K562 treated with DMSO at 1 percent for 48 hours (cell line): Measurements from ENCODE around the gene NFKBIL1. TPM values are rescaled to one million over a fixed set of nuclear protein-coding genes. Genes with fewer than 3 reads are reported as not detected.

Source experiments
- total RNA-seq: library from RNA; unstranded; fragments of 300-600 nt; gene quantifications from 2 replicates; pipeline ENCODE4 v1.2.3, GENCODE V29; 2022; ENCODE audit warnings: low replicate concordance; ENCODE audit errors: extremely low read depth

Gene NFKBIL1
- total RNA-seq, result not detected in 2 replicates

GRCh38 chr6:31546958-31547726 lies at the start of gene NFKBIL1:
NFKBIL1 (plus strand) TSS chr6:31547608; CDS start chr6:31547695, 87 bp downstream.

GRCh38 chr6:31528821-31529328 lies 18.5 kb upstream of the NFKBIL1 start, which contains the start of gene MCCD1:
MCCD1 (plus strand) TSS chr6:31528962; CDS start chr6:31529015, 53 bp downstream.

GRCh38 chr6:31541658-31542521 lies 5.5 kb upstream of the NFKBIL1 start, which contains the start of gene DDX39B:
DDX39B (minus strand) TSS chr6:31542003; CDS start chr6:31540532, 1,471 bp downstream.

GRCh38 chr6:31546339-31546957 lies 960 bp upstream of the NFKBIL1 start, which contains the start of gene ATP6V1G2:
ATP6V1G2 (minus strand) TSS chr6:31546608; CDS start chr6:31546559, 49 bp downstream.

GRCh38 chr6:31572041-31572911 lies 24.9 kb downstream of the NFKBIL1 start, which contains the start of gene LTA:
LTA (plus strand) TSS chr6:31572289; CDS start chr6:31572743, 454 bp downstream.

GRCh38 chr6:31575335-31575901 lies 28.0 kb downstream of the NFKBIL1 start, which contains the start of gene TNF:
TNF (plus strand) TSS chr6:31575565; CDS start chr6:31575742, 177 bp downstream.

GRCh38 chr6:31582230-31582643 lies 34.8 kb downstream of the NFKBIL1 start, which contains the start of gene LTB:
LTB (minus strand) TSS chr6:31582424; CDS start chr6:31582417, 7 bp downstream.

GRCh38 chr6:31586008-31586407 lies 38.6 kb downstream of the NFKBIL1 start, which contains the start of gene LST1:
LST1 (plus strand) TSS chr6:31586277; CDS start chr6:31587300, 1,023 bp downstream.

Other genes starting within 250 kb of the NFKBIL1 start
- gene HLA-B, start 190.4 kb upstream of the NFKBIL1 start, total RNA-seq, result not detected in 2 replicates
- gene MICA, start 144.0 kb upstream of the NFKBIL1 start, total RNA-seq, result not detected in 2 replicates
- gene MICB, start 49.5 kb upstream of the NFKBIL1 start, total RNA-seq, result not detected in 2 replicates
- not detected in 2 replicates for gene MCCD1, start 18.6 kb upstream of the NFKBIL1 start, total RNA-seq
- gene DDX39B, start 5.6 kb upstream of the NFKBIL1 start, total RNA-seq, result not detected in 2 replicates
- gene ATP6V1G2, start 1.0 kb upstream of the NFKBIL1 start, total RNA-seq, result not detected in 2 replicates
- not detected in 2 replicates for gene LTA, start 24.7 kb downstream of the NFKBIL1 start, total RNA-seq
- gene TNF, start 28.0 kb downstream of the NFKBIL1 start, total RNA-seq, result not detected in 2 replicates
- gene LTB, start 34.8 kb downstream of the NFKBIL1 start, total RNA-seq, result not detected in 2 replicates
- not detected in 2 replicates for gene LST1, start 38.7 kb downstream of the NFKBIL1 start, total RNA-seq
- not detected in 2 replicates for gene NCR3, start 45.4 kb downstream of the NFKBIL1 start, total RNA-seq
- not detected in 2 replicates for gene AIF1, start 67.6 kb downstream of the NFKBIL1 start, total RNA-seq
- 599 TPM in 1 of 2 replicates, not detected in the other for gene PRRC2A, start 73.1 kb downstream of the NFKBIL1 start, total RNA-seq
- gene BAG6, start 105.1 kb downstream of the NFKBIL1 start, total RNA-seq, result 212 TPM in 1 of 2 replicates, not detected in the other
- not detected in 2 replicates for gene APOM, start 108.3 kb downstream of the NFKBIL1 start, total RNA-seq
- gene C6orf47, start 113.2 kb downstream of the NFKBIL1 start, total RNA-seq, result not detected in 2 replicates
- gene GPANK1, start 117.4 kb downstream of the NFKBIL1 start, total RNA-seq, result not detected in 2 replicates
- gene CSNK2B, start 118.5 kb downstream of the NFKBIL1 start, total RNA-seq, result 596 TPM in 1 of 2 replicates, not detected in the other
- gene LY6G5B, start 122.4 kb downstream of the NFKBIL1 start, total RNA-seq, result not detected in 2 replicates
- not detected in 2 replicates for gene LY6G5C, start 133.5 kb downstream of the NFKBIL1 start, total RNA-seq
- not detected in 2 replicates for gene ABHD16A, start 155.7 kb downstream of the NFKBIL1 start, total RNA-seq
- gene LY6G6F, start 159.3 kb downstream of the NFKBIL1 start, total RNA-seq, result not detected in 2 replicates
- gene LY6G6D, start 167.7 kb downstream of the NFKBIL1 start, total RNA-seq, result not detected in 2 replicates
- not detected in 2 replicates for gene LY6G6C, start 174.1 kb downstream of the NFKBIL1 start, total RNA-seq
- gene MPIG6B, start 175.8 kb downstream of the NFKBIL1 start, total RNA-seq, result not detected in 2 replicates
- gene DDAH2, start 181.7 kb downstream of the NFKBIL1 start, total RNA-seq, result not detected in 2 replicates
- gene CLIC1, start 188.9 kb downstream of the NFKBIL1 start, total RNA-seq, result 1,281 TPM in 1 of 2 replicates, not detected in the other
- not detected in 2 replicates for gene MSH5, start 192.4 kb downstream of the NFKBIL1 start, total RNA-seq
- not detected in 2 replicates for gene SAPCD1, start 215.0 kb downstream of the NFKBIL1 start, total RNA-seq
- not detected in 2 replicates for gene VWA7, start 229.7 kb downstream of the NFKBIL1 start, total RNA-seq
- 668 TPM in 1 of 2 replicates, not detected in the other for gene VARS1, start 248.1 kb downstream of the NFKBIL1 start, total RNA-seq